Effector memory CD8-positive, alpha-beta T cell (primary cell): Measurements from ENCODE around the gene POPDC2.
"Not testable (repeated sequence)": the region's sequence is repeated elsewhere in the genome, so short reads cannot be mapped to it uniquely, and the experiment has no call there.

Experiments used
- ATAC-seq: fragments of 150-1000 bp; cut with Tn5 transposase; replicated peaks from 2 replicates; pipeline ENCODE4 v1.10.0; 2021; ENCODE audit warnings: mild to moderate bottlenecking, moderate library complexity
- DNase-seq, 3 experiments: peaks; one replicate each; pipeline ENCODE4 v3.0.0; 2021
- H3K27ac Mint-ChIP-seq, 2 donors: one replicate each; pipeline ENCODE4 v1.8.0; 2022; ENCODE audit warnings: mild to moderate bottlenecking in 2 of 2, mixed read lengths in 2 of 2, moderate library complexity in 2 of 2
- H3K27me3 Mint-ChIP-seq, 2 donors: one replicate each; pipeline ENCODE4 v1.8.0; 2022; ENCODE audit warnings: mixed read lengths in 2 of 2
- H3K36me3 Mint-ChIP-seq: one replicate; pipeline ENCODE4 v1.8.0; 2022; ENCODE audit warnings: mild to moderate bottlenecking, moderate library complexity, mixed read lengths; ENCODE audit not compliant: insufficient read depth
- H3K4me1 Mint-ChIP-seq, 2 donors: one replicate each; pipeline ENCODE4 v1.8.0; 2022; ENCODE audit warnings: low read depth in 2 of 2, mixed read lengths in 2 of 2
- H3K4me3 Mint-ChIP-seq, 2 donors: one replicate each; pipeline ENCODE4 v1.8.0; 2022; ENCODE audit warnings: mild to moderate bottlenecking in 2 of 2, mixed read lengths in 2 of 2, moderate library complexity in 2 of 2
- H3K9me3 Mint-ChIP-seq, 2 donors: one replicate each; pipeline ENCODE4 v1.8.0; 2022; ENCODE audit warnings: mixed read lengths in 2 of 2

Gene POPDC2

DNA sequence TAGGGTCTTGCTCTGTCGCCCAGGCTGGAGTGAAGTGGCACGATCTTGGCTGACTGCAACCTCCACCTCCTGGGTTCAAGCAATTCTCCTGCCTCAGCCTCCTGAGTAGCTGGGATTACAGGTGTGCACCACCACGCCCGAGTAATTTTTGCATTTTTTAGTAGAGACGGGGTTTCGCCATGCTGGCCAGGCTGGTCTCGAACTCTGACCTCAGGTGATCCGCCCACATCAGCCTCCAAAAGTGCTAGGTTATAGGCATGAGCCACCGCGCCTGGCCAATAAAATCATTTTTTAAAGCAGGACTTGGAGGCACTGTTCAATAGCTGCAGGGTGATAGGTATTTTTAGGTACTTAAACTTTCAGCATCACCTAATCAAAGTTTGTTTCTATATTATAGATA is 17.8 kb upstream of the POPDC2 start:
- Mint-ChIP-seq H3K36me3 (peaks cover 20% of the 10 kb centered on the region), H3K27ac (peak overlapping the region; percentile 92 to 96), H3K4me1 (peaks cover 16 to 29% of the 10 kb centered on the region in 2 donors)
- ATAC-seq, H3K9me3 Mint-ChIP-seq, H3K27me3 Mint-ChIP-seq, H3K4me3 Mint-ChIP-seq, DNase-seq: not testable (repeated sequence)

DNA sequence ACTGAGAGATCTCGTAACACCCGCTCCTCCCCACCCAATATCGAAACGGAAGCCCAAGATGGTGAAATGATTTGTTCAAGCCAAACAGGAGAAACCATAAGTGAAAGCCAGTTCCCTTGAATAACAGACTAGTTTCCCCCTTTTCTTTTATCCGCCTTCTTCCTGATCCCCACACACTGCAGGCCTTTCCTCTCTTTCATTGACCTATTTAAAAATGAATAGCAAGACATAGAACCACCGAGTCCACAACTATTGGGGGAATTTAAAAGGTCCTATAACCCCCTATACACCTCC is 17.2 kb upstream of the POPDC2 start:
- Mint-ChIP-seq H3K9me3 (no peaks in the 10 kb centered on the region), H3K4me1 (peaks cover 17 to 29% of the 10 kb centered on the region in 2 donors), H3K27ac (peak overlapping the region; percentile 92 to 96), H3K36me3 (peaks cover 24% of the 10 kb centered on the region), H3K4me3 (peak overlapping the region; percentile 81 to 84), H3K27me3 (no peaks in the 10 kb centered on the region)
- DNase-seq (no peak), ATAC-seq (no peak)

DNA sequence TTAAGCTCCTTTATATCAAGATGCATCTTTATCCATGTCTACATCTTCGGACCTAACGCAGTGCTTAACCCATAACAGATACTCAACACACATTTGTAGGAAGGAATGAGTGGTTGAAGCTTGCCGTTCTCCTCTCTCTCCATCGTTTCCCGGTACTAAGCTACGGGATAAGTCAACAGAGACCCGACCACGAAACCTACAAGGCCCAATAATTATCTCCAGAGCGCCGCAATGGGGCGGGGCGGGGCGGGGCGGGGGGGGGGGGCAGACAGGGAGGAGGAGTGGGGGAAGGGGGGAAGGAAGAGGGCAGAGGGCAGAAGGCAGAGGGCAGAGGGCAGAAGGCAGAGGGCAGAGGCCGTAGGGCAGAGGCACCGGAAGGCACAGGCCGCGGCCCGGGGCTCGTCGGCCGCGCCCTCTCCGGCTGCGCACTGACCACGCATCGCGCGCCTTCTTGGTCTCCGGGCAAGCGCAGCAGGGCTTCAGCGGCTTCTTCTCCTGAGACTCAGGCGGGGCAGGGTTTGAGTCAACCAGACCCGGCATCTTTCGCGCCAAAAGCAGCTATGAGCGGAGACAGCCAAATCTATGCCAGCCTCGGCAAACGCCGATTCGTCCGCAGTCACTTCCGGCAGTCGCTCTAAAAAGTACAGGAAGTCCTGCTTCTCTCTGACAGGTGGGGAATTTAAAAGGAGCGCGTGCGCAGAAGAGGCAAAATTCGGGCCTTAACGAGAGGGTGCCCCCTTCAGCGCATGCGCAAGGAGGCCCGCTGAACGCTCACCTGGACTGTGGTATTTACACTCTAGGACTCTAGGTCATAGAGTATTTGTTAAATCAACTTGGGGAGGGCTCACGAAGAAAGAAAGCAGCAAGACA is 16.6 kb upstream of the POPDC2 start, which contains the start of gene COX17:
TSS of gene COX17 (minus strand) at position 636 of the 870 bp plus-strand sequence. CDS start at position 540, 96 bp downstream.
- peak within 1 kb of the TSS; percentile 81 to 84 for H3K4me3 Mint-ChIP-seq
- peaks cover 17 to 29% of the 10 kb centered on the region in 2 donors for H3K4me1 Mint-ChIP-seq
- no peaks in the 10 kb centered on the region for H3K9me3 Mint-ChIP-seq
- H3K36me3 Mint-ChIP-seq: peaks cover 28% of the 10 kb centered on the region
- ATAC-seq (peak; percentile 88), DNase-seq (peak; percentile 93 to 94 (median 93))
- no peaks in the 10 kb centered on the region for H3K27me3 Mint-ChIP-seq
- H3K27ac Mint-ChIP-seq: peak within 1 kb of the TSS; percentile 92 to 96

DNA sequence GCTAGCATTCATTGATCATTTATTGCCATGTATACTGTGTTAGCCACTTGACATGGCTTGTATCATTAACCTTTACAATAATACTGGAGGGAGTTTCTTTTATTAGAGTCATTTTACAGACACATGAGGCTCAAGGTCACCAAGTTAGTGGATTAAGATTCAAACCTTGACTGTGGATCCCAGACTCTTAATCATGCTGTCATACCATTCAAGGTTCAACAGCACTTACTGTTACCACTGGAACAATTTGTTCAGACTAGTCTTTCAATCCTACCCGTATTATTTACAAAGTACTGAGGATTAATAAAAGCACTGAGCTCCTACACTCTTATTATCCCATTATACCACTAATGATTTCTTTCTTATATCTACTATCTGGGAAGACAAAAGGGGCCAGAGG is 15.6 kb upstream of the POPDC2 start:
- H3K27ac Mint-ChIP-seq: peak overlapping the region; percentile 92 to 96
- H3K4me1 Mint-ChIP-seq: peaks cover 17 to 29% of the 10 kb centered on the region in 2 donors
- ATAC-seq (no peak), DNase-seq (no peak)
- no peaks in the 10 kb centered on the region for H3K27me3 Mint-ChIP-seq
- H3K36me3 Mint-ChIP-seq: peaks cover 33% of the 10 kb centered on the region
- H3K4me3 Mint-ChIP-seq: peak overlapping the region; percentile 81 to 84
- H3K9me3 Mint-ChIP-seq: no peaks in the 10 kb centered on the region

DNA sequence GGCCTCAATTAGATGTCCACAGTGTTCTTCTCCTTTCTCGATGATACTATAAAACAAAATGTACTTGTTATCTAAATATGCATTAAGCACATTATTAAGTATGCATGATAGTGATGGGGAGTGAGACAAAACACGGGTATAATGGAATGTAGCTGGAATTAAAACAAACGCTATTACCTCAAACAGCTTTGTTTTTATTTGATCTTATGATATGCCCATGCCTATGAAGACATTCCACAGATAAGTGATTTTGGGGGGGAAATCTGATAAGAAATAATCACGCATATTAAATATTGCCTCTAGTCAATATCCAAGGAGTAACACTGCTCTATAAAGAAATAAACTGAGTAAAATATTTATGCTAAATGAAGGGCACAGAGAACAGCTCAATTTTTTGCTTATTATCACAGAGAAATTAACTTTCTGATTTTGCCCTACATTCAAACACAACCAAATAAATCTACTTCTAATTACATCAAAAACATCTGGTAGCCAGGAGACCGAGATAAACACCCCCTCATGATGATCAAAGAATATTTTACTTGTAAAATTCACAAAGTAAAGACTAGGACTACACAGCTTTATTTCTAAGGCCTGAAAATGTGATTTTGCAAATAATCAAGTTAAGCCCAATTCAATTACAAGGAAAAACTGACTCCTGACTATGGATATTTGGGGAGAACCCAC is 14.9 kb upstream of the POPDC2 start:
- ATAC-seq (no peak), DNase-seq (no peak)
- no peaks in the 10 kb centered on the region for H3K9me3 Mint-ChIP-seq
- peaks cover 17 to 29% of the 10 kb centered on the region in 2 donors for H3K4me1 Mint-ChIP-seq
- H3K27ac Mint-ChIP-seq: peak overlapping the region; percentile 92 to 96
- peaks cover 39% of the 10 kb centered on the region for H3K36me3 Mint-ChIP-seq
- H3K4me3 Mint-ChIP-seq: peak overlapping the region; percentile 81 to 84
- no peaks in the 10 kb centered on the region for H3K27me3 Mint-ChIP-seq

DNA sequence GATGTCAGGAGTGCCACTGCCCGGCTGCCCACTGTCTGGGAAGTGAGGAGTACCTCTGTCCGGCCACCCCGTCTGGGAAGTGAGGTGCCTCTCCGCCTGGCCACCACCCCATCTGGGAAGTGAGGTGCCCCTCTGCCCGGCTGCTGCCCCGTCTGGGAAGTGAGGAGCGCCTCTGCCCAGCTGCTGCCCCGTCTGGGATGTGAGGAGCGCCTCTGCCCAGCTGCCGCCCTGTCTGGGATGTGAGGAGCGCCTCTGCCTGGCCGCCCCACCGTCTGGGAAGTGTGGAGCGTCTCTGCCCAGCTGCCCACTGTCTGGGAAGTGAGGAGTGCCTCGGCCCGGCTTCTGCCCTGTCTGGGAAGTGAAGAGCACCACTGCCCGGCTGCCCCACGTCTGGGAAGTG is 13.5 kb upstream of the POPDC2 start:
- no peaks in the 10 kb centered on the region for H3K9me3 Mint-ChIP-seq
- H3K4me3 Mint-ChIP-seq: no peak overlapping the region
- no peak for DNase-seq
- H3K4me1 Mint-ChIP-seq: peaks cover 17 to 29% of the 10 kb centered on the region in 2 donors
- H3K27ac Mint-ChIP-seq: no peak overlapping the region
- ATAC-seq: no peak
- peaks cover 50% of the 10 kb centered on the region for H3K36me3 Mint-ChIP-seq
- no peaks in the 10 kb centered on the region for H3K27me3 Mint-ChIP-seq

DNA sequence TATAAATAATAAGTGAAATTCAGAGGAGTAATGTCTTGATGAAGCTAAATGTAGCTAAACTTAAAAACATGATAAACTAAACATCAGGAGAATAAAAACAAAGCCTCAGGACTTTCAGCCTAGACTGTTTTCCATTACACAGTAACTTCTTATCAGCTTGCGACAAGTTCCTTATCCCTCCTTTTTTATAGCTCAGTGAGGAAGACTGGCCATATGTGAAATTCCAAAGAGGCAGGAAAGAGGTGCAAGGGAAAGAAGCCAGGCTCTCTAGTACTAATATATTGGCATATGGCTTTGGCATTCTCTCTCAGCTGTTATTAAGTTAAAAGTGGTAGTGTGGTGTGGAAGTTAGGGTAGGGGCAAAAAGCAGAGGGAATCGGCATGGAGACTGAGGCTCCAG is 12.4 kb upstream of the POPDC2 start:
- Mint-ChIP-seq H3K9me3 (no peaks in the 10 kb centered on the region), H3K36me3 (peaks cover 50% of the 10 kb centered on the region), H3K4me3 (no peak overlapping the region), H3K27me3 (no peaks in the 10 kb centered on the region), H3K4me1 (peaks cover 16 to 27% of the 10 kb centered on the region in 2 donors), H3K27ac (peak overlapping the region in 1 of 2 donors; percentile 35)
- DNase-seq: no peak
- ATAC-seq: no peak

DNA sequence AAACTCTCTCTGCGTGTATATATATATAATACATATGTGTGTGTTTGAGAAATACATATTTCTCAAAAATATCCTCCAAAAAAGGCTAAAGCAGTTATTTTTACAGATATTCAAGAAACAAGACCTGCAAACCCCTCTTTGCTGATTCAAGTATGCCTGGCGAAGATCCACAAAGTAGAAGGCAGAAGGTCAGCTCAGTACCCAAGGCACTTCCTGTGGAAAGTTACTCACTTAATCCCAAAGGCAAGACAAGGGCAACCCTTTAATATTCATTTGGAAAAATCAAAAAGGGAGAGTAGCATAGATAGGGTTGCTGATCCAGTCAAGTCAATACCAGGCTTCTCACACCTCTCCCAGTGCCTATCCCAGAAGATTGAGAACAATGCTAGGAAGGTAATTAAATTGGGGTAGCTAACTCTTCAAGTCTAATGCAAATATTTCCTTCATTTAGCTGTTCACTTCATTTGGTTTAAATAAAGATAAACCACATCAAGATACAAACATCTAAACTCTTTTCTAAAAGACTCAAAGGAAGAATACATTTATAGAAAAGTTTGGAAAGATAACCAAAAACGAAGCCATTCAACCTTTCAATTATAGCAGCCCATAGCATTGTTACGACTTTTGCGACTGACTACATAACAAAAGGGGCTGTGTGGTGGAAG is 9.6 kb upstream of the POPDC2 start:
- ATAC-seq (no peak), DNase-seq (no peak)
- H3K9me3 Mint-ChIP-seq: no peaks in the 10 kb centered on the region
- H3K4me1 Mint-ChIP-seq: peaks cover 2 to 5% of the 10 kb centered on the region in 2 donors
- no peak overlapping the region for H3K4me3 Mint-ChIP-seq
- H3K27me3 Mint-ChIP-seq: no peaks in the 10 kb centered on the region
- H3K36me3 Mint-ChIP-seq: peaks cover 44% of the 10 kb centered on the region
- no peak overlapping the region for H3K27ac Mint-ChIP-seq

DNA sequence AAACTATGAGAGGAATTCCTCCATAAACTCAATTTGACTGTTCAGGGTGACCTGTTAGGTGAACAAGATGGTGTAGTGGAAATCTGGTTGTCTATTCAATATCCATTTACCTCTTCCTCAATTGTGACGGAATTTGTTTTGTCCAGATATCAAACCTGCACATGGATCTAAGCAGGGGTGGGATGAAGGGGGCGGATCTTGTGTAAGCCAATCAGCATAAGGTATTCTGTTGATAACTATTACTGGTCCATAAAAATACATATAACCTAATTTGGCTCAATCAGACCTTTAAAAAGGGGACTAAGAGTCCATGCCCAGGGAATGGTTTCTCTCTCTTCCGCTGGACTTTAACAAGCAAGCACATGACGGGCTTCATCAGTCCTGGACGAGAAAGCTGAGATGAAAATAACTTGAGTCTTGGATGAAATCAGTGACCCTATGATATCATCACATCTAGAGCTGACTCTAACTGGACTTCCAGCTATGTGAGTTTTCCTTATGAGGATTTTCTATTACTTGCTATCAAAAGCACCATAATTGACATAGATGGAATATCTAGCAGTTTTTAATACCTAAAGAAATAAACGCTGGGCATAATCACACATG is 5.7 kb upstream of the POPDC2 start:
- Mint-ChIP-seq H3K4me3 (no peak overlapping the region), H3K36me3 (peaks cover 19% of the 10 kb centered on the region), H3K27me3 (no peaks in the 10 kb centered on the region), H3K4me1 (no peaks in the 10 kb centered on the region), H3K9me3 (no peaks in the 10 kb centered on the region), H3K27ac (no peak overlapping the region)
- DNase-seq (no peak), ATAC-seq (no peak)

DNA sequence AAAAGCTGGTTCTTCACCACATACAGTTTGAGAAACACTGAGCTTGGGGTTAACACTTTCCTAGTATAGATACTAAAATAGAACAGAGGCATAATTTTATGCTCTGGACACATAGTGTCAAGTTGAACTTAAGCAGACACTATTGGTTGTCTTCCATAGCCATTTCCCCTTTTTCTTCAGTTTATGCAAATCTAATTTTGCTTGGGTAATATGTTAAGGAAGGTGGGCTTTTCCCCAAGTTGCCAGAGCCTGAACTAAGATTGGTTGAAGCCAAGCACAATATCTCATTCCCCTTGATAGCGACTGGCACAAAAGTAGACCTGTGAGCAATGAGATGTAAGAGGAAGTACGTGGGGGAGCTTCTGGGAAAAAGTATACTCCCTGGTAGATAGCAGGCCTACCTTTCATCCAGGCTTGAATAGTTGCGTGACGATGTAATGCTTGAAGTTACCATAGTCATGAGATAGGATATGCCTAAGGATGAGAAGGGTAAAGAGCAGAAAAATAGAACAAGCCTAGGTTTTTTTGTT is 4.5 kb upstream of the POPDC2 start:
- Mint-ChIP-seq H3K4me1 (no peaks in the 10 kb centered on the region), H3K9me3 (no peaks in the 10 kb centered on the region), H3K27ac (no peak overlapping the region), H3K36me3 (peaks cover 9% of the 10 kb centered on the region), H3K27me3 (no peaks in the 10 kb centered on the region), H3K4me3 (no peak overlapping the region)
- ATAC-seq (no peak), DNase-seq (no peak)

DNA sequence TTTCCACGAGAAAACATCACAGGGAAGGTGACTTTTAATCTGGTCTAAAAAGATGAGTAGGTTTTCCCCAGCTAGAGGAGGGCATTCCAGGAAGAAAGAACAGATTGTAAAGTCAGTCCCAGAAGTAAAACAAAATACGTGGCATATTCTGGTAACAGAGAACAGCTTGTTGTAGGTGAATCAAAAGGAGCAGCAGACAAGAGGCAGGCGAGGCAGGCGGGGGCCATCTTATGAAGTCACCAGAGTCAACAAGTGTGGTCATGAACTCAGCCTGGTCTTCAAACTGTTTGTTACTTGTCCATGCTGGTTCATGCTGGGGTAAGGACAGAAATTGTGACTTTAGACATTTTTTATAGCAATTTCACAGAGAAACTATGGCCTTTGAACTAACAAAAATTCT is 4.0 kb upstream of the POPDC2 start:
- H3K27ac Mint-ChIP-seq: no peak overlapping the region
- peaks cover 4% of the 10 kb centered on the region for H3K36me3 Mint-ChIP-seq
- no peak for ATAC-seq
- no peaks in the 10 kb centered on the region for H3K27me3 Mint-ChIP-seq
- H3K4me3 Mint-ChIP-seq: no peak overlapping the region
- H3K9me3 Mint-ChIP-seq: no peaks in the 10 kb centered on the region
- no peaks in the 10 kb centered on the region for H3K4me1 Mint-ChIP-seq
- DNase-seq: no peak

DNA sequence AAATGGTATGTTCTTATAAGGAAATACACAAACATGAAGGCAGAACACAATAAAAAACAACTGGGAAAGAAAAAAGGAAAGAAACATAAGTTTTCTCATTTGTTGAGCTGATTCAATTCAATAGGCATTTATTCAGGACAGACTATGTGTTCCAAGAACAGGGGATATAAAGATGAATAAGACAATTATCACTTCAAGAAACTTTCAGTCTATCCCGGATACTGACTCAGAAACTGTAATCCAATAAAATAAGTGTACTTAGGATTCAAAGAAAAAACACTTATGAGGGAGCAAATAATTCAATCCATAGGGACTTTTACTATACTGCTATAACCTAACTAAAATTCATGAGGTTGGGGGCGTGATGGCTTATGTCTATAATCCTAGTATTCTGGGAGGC is 3.5 kb upstream of the POPDC2 start:
- no peak for ATAC-seq
- no peak for DNase-seq
- Mint-ChIP-seq H3K4me1 (no peaks in the 10 kb centered on the region), H3K27me3 (no peaks in the 10 kb centered on the region), H3K27ac (no peak overlapping the region), H3K9me3 (no peaks in the 10 kb centered on the region), H3K36me3 (peaks cover 3% of the 10 kb centered on the region), H3K4me3 (no peak overlapping the region)
